GM23338 (cell line): ENCODE measurements around the gene TNPO1.

Experiments
- CREB1 ChIP-seq: fragments of 250-450 bp; sonication (Bioruptor Pico); IDR thresholded peaks from 2 replicates; pipeline ENCODE4 v1.5.0; 2020; ENCODE audit warnings: low read depth, mild to moderate bottlenecking, moderate library complexity
- CTCF ChIP-seq, 2 experiments: fragments of 200-600 bp in 1 of 2; sonication (generic) in 1 of 2; conservative IDR thresholded peaks; 2 replicates each; pipeline versions ENCODE4 v1.5.1 to v1.6.1; 2016 to 2017; ENCODE audit warnings: antibody characterized with exemption in 2 of 2, low read depth in 2 of 2, mild to moderate bottlenecking in 2 of 2, moderate library complexity in 1 of 2
- EZH2 ChIP-seq: fragments of 200-600 bp; sonication (generic); IDR thresholded peaks from one replicate; pipeline ENCODE4 v1.8.0; 2017; ENCODE audit warnings: antibody characterized with exemption, mild to moderate bottlenecking, low read depth; ENCODE audit not compliant: unreplicated experiment
- EZH2phosphoT487 ChIP-seq: fragments of 200-600 bp; sonication (generic); IDR thresholded peaks from one replicate; pipeline ENCODE4 v1.8.1; 2018; ENCODE audit warnings: antibody characterized with exemption; ENCODE audit not compliant: unreplicated experiment
- POLR2AphosphoS5 ChIP-seq: IDR thresholded peaks from 2 replicates; pipeline ENCODE4 v1.6.1; 2016; ENCODE audit warnings: antibody characterized with exemption, low read depth
- REST ChIP-seq: IDR thresholded peaks from one replicate; pipeline ENCODE4 v1.6.1; 2018; ENCODE audit warnings: antibody characterized with exemption; ENCODE audit not compliant: unreplicated experiment
- TF ChIP-seq, protein P1 (sequence below): fragments of 250-450 bp; sonication (Bioruptor Pico); IDR thresholded peaks from 2 replicates; pipeline ENCODE4 v1.5.0; 2020; ENCODE audit warnings: mild to moderate bottlenecking, moderate library complexity

GRCh38 chr5:72847989-72848473, 31.6 kb downstream of the TNPO1 start:
- TF ChIP-seq CTCF (conservative IDR thresholded peaks at IDR 0.05; ENCODE audit: low read depth in 2 of 2) (no peak), POLR2AphosphoS5 (peak; percentile 96), REST (no peak), EZH2phosphoT487 (no peak), CREB1 (CRISPR knock-in tag) (no peak), EZH2 (no peak)
- TF ChIP-seq, protein P1, sequence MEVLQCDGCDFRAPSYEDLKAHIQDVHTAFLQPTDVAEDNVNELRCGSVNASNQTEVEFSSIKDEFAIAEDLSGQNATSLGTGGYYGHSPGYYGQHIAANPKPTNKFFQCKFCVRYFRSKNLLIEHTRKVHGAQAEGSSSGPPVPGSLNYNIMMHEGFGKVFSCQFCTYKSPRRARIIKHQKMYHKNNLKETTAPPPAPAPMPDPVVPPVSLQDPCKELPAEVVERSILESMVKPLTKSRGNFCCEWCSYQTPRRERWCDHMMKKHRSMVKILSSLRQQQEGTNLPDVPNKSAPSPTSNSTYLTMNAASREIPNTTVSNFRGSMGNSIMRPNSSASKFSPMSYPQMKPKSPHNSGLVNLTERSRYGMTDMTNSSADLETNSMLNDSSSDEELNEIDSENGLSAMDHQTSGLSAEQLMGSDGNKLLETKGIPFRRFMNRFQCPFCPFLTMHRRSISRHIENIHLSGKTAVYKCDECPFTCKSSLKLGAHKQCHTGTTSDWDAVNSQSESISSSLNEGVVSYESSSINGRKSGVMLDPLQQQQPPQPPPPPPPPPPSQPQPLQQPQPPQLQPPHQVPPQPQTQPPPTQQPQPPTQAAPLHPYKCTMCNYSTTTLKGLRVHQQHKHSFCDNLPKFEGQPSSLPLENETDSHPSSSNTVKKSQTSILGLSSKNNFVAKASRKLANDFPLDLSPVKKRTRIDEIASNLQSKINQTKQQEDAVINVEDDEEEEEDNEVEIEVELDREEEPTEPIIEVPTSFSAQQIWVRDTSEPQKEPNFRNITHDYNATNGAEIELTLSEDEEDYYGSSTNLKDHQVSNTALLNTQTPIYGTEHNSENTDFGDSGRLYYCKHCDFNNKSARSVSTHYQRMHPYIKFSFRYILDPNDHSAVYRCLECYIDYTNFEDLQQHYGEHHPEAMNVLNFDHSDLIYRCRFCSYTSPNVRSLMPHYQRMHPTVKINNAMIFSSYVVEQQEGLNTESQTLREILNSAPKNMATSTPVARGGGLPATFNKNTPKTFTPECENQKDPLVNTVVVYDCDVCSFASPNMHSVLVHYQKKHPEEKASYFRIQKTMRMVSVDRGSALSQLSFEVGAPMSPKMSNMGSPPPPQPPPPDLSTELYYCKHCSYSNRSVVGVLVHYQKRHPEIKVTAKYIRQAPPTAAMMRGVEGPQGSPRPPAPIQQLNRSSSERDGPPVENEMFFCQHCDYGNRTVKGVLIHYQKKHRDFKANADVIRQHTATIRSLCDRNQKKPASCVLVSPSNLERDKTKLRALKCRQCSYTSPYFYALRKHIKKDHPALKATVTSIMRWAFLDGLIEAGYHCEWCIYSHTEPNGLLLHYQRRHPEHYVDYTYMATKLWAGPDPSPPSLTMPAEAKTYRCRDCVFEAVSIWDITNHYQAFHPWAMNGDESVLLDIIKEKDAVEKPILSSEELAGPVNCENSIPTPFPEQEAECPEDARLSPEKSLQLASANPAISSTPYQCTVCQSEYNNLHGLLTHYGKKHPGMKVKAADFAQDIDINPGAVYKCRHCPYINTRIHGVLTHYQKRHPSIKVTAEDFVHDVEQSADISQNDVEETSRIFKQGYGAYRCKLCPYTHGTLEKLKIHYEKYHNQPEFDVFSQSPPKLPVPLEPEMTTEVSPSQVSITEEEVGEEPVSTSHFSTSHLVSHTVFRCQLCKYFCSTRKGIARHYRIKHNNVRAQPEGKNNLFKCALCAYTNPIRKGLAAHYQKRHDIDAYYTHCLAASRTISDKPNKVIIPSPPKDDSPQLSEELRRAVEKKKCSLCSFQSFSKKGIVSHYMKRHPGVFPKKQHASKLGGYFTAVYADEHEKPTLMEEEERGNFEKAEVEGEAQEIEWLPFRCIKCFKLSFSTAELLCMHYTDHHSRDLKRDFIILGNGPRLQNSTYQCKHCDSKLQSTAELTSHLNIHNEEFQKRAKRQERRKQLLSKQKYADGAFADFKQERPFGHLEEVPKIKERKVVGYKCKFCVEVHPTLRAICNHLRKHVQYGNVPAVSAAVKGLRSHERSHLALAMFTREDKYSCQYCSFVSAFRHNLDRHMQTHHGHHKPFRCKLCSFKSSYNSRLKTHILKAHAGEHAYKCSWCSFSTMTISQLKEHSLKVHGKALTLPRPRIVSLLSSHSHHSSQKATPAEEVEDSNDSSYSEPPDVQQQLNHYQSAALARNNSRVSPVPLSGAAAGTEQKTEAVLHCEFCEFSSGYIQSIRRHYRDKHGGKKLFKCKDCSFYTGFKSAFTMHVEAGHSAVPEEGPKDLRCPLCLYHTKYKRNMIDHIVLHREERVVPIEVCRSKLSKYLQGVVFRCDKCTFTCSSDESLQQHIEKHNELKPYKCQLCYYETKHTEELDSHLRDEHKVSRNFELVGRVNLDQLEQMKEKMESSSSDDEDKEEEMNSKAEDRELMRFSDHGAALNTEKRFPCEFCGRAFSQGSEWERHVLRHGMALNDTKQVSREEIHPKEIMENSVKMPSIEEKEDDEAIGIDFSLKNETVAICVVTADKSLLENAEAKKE = no peak
